ENCODE results near the gene STK33. TPM values are rescaled to one million over a fixed set of nuclear protein-coding genes. Genes with fewer than 3 reads are reported as not detected.

Gene STK33
- total and polyA plus RNA-seq, 2 donors (not counting 3 experiments of a cell fraction or from before 2014, with no cell fraction given): 0.63 to 3.4 TPM

- peaks cover 0 to 13% of the 10 kb centered on the region in 2 experiments for H3K36me3 ChIP-seq (ENCODE audit: control insufficient read depth in 2 of 2, extremely low read depth in 1 of 2, insufficient read depth in 2 of 2, low read length in 2 of 2)
- H3K79me2 ChIP-seq (ENCODE audit: control insufficient read depth, insufficient read depth, low read length): no peaks in the 10 kb centered on the region
- no peak overlapping the region for H3K27ac ChIP-seq (ENCODE audit: insufficient read depth, low read depth, low read length)
- H4K20me1 ChIP-seq (replicated peaks; ENCODE audit: control insufficient read depth, extremely low read depth, insufficient read depth, low read length): no peaks in the 10 kb centered on the region
- no peaks in the 10 kb centered on the region for H3K27me3 ChIP-seq (ENCODE audit: control insufficient read depth in 2 of 2, insufficient read depth in 2 of 2, low read length in 2 of 2)
- BruUV-seq (replicated peaks): no TSS peak
- no peaks in the 10 kb centered on the region for H3K4me1 ChIP-seq (ENCODE audit: control insufficient read depth, extremely low read depth, insufficient read depth, low read length)
- H3K4me3 ChIP-seq (replicated peaks in 1 of 3; ENCODE audit: insufficient read depth in 1 of 3, low read depth in 1 of 3, low read length in 3 of 3): no peak overlapping the region
- H3K9ac ChIP-seq (replicated peaks; ENCODE audit: extremely low read depth, insufficient read depth, low read length): no peak overlapping the region
- no peak overlapping the region for H3K4me2 ChIP-seq (ENCODE audit: insufficient read depth, low read length)
- CTCF ChIA-PET: no interaction called here
- DNase-seq (ENCODE audit: low read depth, low spot score) (no peak), FAIRE-seq (no peak)
- POLR2A ChIA-PET: interaction anchor here (0.6 kb wide), 1 partner anchor 33 kb away, joined by 3 read pairs; no protein-coding TSS in a partner anchor
- intact Hi-C loops (cut with micrococcal nuclease) (no loop called here), dilution Hi-C loops (cut with MboI; ENCODE audit: extremely low pct_ligation_motif_present, low sequenced_read_pairs) (no loop called here)
- H3K9me1 ChIP-seq (replicated peaks; ENCODE audit: control insufficient read depth, extremely low read depth, insufficient read depth, low read length): no peaks in the 10 kb centered on the region
- H2AFZ ChIP-seq (ENCODE audit: low read depth, low read length): no peak overlapping the region
- TF ChIP-seq FOS (IDR thresholded peaks at IDR 0.05; ENCODE audit: borderline replicate concordance, insufficient read depth, low read length) (no peak), JUN (IDR thresholded peaks at IDR 0.05; ENCODE audit: borderline replicate concordance, insufficient read depth, insufficient read length, low read depth) (no peak), GATA2 (IDR thresholded peaks at IDR 0.05; ENCODE audit: insufficient read depth, insufficient read length, low read depth, low read length) (no peak), MAX (IDR thresholded peaks at IDR 0.05; ENCODE audit: insufficient read depth, insufficient read length) (no peak), MYC (IDR thresholded peaks at IDR 0.05; ENCODE audit: low read depth, low read length) (no peak), CTCF (IDR thresholded peaks at IDR 0.05; ENCODE audit: extremely low read depth in 1 of 2, insufficient read depth in 1 of 2, low read depth in 1 of 2, low read length in 2 of 2) (no peak), EZH2 (IDR thresholded peaks at IDR 0.05; ENCODE audit: borderline replicate concordance, low read depth, low read length, severe bottlenecking) (no peak), POLR2AphosphoS5 (IDR thresholded peaks at IDR 0.05; ENCODE audit: insufficient read depth, low read depth, low read length) (no peak), POLR2A (IDR thresholded peaks at IDR 0.05; ENCODE audit: low read depth, low read length) (no peak)
- no peaks in the 10 kb centered on the region for H3K9me3 ChIP-seq (replicated peaks; ENCODE audit: control insufficient read depth, insufficient read depth, low read length)
These were observed 42.1 kb upstream of the STK33 start for GRCh38 chr11:8636127-8636526.
